ENCODE data around the gene TMEM209.
A peak's percentile ranks its signal among the peaks of the same experiment; 100 is the strongest.
"Not testable (repeated sequence)": the region's sequence is repeated elsewhere in the genome, so short reads cannot be mapped to it uniquely, and the experiment has no call there.

Gene TMEM209

DNA sequence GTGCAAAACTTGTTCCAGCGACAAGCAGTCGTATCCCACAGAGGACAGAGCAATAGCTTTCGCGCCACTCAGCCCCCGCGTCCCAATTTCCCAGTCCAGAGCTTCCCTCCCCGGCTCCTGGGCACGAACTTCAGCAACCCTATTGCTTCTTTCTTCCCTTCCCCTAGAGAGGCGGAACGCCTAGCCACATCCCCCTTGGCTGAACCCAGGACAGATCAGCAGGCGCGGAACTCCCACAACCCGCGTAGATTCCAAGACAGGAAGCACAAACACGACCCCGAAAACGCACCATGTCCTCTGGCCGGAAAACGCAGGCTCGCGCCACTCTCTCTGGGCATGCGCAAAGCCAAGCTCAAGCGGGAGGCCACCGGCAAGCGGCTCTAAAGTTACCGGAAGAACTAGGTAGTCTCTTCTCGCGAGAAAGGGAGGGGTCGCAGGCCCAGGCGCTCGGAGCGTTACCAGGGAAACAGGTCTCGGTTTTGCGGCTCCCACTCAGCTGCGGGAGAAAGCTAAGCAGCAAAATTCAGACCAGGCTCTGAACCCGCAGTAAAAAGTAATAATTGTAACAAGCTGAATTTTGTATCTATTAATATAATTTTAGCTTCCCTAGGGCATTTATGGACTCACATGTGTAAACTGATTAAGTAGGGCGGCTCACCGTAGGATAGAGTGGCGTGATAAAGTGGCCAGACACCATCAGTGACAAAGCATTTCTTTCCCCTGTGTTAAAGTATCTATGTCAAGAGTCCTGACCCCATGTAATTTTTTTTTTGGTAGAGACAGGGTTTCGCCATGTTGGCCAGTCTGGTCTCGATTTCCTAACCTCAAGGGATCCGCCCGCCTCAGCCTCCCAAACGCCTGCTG, at the start of gene TMEM209:
Gene TMEM209 (minus strand): TSS at position 323 of the 864 bp plus-strand sequence. CDS start 31 bp downstream, at position 292.
- peak; percentile 96 for DNase-seq

DNA sequence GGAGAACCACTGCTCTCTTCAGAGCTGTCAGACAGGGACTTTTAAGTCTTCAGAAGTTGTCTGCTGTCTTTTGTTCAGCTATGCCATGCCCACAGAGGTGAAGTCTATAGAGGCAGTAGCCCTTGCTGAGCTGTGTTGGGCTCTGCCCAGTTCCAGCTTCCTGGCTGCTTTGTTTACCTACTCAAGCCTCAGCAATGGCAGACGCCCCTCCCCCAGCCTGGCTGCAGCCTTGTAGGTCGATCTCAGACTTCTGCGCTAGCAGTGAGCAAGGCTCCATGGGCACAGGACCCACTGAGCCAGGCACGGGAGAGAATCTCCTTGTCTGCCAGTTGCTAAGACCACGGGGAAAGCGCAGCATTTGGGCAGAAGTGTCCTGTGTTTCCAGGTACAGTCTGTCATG, 49.3 kb upstream of the TMEM209 start:
- no peak for DNase-seq

DNA sequence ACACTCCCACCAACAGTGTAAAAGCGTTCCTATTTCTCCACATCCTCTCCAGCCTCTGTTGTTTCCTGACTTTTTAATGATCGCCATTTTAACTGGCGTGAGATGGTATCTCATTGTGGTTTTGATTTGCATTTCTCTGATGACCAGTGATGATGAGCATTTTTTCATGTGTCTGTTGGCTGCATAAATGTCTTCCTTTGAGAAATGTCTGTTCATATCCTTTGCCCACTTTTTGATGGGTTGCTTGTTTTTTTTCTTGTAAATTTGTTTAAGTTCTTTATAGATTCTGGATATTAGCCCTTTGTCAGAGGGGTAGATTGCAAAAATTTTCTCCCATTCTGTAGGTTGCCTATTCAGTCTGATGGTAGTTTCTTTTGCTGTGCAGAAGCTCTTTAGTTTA, 44.4 kb upstream of the TMEM209 start:
- DNase-seq, result not testable (repeated sequence)

DNA sequence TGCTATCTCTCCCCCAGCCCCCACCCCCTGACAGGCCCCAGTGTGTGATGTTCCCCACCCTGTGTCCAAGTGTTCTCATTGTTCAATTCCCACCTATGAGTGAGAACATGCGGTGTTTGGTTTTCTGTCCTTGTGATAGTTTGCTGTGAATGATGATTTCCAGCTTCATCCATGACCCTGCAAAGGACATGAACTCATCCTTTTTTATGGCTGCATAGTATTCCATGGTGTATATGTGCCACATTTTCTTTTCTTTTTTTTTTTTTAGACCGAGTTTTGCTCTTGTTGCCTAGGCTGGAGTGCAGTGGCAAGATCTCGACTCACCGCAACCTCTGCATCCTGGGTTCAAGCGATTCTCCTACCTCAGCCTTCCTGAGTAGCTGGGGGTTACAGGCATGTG, 43.6 kb upstream of the TMEM209 start:
- DNase-seq, result not testable (repeated sequence)

DNA sequence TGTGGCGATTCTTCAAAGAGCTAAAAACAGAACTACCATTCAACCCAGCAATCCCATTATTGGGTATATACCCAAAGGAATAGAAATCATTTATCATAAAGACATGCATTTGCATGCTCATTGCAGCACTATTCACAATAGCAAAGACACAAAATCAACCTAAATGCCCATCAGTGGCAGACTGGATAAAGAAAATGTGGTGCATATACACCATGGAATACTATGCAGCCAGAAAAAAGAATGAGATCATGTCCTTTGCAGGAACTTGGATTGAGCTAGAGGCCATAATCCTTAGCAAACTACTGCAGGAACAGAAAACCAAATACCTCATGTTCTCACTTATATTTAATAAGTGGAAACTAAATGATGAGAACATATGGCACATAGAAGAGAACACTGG, 41.3 kb upstream of the TMEM209 start:
- not testable (repeated sequence) for DNase-seq

DNA sequence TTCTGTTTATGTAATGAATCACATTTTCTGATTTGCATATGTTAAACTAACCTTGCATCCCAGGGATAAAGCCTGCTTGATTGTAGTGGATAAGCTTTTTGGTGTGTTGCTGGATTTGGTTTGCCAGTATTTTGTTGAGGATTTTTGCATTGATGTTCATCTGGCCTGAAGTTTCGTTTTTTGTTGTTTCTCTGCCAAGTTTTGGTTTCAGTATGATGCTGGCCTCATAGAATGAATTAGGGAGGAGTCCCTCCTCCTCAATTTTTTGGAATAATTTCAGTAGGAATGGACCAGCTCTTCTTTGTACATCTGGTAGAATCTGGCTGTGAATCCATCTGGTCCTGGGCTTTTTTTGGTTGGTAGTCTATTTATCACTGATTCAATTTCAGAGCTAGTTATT, 38.3 kb upstream of the TMEM209 start:
- not testable (repeated sequence) for DNase-seq

DNA sequence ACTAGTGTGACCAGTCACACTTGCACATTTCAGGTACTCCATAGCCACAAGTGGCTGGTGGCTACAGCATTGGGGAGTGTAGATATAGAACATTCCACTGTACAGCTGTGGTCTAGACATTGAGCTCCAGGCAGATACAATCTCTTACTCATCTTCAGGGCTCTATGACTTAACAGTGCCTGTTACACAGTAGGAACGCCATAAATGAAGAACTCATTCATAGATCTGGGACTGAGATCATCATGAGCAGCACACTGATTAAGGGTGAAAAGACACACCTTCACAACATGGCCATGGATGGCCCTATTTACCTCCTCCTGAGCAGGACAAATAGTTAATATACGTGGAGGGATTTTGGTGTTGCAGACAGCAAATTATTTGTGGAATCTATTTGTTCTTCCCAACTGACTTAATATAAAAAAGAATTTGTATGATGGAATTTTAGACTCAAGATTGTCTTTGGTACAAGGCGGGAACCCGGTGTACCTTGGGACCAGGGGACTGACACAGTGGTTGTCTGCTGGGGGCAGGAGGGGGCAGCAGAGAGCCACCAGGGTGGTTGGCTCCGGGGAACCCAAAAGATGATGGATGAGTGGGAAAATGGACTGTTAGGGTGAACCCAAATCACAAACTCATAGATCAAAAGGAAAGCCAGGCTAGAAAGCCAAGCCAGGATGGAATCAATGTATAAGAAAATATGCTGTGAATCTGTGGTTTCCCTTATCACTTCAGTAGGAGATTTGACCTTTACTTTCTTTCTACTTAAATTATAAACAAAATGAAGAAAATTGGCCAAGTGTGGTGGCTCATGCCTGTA, 37.2 kb upstream of the TMEM209 start:
- peak; percentile 55 for DNase-seq

DNA sequence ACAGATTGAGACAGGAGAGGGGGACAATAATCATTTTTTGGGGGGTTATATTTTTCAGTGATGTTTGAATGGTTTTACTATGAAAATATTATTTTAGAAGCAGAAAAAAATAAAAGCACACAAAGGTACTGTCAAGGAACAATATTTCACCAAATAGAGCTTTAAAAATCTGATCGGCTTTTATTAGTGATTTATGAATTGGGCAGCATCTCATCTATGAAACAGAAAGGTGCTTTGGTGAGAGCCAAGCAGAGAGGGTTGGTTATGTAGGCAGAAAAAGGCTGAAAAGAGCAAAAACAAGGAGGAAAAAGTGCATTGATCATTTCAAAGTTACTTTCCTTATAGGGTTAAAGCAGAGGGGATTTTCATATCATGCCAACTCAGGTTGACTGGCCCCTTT, 35.0 kb upstream of the TMEM209 start:
- no peak for DNase-seq

DNA sequence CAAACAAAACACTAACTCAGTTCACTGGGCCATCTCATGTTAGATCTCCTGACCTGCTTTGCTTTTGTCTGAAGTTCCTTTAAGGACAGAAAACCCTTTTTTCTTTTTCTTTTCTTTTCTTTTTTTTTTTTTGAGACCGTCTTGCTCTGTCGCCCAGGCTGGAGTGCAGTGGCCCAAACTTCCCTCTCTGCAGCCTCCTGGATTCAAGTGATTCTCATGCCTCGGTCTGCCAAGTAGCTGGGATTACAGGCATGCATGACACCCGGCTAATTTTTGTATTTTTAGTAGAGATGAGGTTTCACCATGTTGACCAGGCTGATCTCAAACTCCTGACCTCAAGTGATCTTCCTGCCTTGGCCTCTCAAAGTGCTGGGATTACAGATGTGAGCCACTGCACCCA, 31.2 kb upstream of the TMEM209 start:
- not testable (repeated sequence) for DNase-seq

DNA sequence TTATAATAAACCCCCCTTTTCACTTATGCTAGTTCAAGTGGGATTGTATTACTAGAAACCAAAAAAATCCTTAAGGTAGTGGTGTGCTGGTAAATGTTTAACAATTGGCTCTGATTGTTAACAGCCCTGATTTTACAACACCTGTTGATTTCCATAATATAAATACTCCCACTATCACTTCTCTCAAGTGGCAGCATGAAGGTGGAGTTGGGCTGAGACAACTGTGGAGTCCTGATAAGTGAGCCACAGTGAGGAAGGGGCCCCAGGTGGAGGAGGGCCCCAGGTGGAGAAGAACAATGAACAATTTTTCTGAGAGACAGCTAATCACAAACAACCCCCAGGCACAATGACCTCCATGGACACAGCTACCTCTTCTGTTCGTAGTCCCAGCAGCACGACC, 28.9 kb upstream of the TMEM209 start:
- no peak for DNase-seq

DNA sequence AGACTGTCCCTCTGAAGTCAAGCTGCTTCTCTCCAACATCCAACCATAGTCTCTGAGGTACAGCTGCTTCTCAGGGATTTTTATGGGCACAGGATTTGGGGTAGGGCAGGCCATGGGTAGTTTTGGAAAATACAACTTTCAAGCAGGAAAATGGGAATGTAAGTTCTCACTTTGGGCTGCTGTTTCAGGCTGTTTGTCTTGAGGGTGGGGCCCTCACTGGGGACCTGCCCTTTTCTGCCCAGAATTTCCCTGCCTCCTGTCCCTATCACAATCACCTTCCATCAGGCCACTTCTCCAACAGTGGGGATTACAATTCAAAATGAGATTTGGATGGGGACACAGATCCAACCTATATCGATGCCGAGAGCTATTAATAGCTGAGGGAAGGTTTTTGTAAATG, 27.0 kb upstream of the TMEM209 start:
- DNase-seq, result no peak

DNA sequence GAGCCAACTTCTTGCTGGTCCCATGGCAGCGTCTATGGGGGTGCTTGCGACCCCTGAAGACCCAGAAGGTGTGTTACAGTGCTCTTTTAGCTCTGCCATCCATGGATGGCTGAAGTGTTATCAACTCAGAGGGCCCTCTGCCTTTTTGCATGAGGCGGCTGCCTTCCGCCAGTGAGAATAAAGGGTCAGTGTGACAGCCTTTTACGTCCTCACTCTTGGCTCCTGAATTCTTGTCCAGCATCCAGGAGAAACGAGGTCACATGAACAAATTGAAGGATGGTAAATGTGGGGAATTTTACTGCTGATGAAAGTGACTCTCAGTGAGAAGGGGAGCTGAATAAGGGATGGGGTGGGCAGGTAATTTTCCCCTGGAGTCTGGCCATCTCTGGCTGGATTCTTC, 26.6 kb upstream of the TMEM209 start:
- no peak for DNase-seq

DNA sequence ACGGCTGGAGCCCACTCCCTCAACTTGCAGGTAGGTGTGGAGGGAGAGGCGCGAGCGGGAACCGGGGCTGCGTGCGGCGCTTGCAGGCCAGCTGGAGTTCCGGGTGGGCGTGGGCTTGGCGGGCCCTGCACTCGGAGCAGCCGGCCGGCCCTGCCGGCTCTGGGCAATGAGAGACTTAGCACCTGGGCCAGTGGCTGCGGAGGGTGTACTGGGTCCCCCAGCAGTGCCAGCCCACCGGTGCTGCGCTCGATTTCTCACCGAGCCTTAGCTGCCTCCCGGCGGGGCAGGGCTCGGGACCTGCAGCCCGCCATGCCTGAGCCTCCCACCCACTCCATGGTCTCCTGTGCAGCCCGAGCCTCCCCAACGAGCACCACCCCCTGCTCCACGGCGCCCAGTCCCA, 24.8 kb upstream of the TMEM209 start:
- not testable (repeated sequence) for DNase-seq

DNA sequence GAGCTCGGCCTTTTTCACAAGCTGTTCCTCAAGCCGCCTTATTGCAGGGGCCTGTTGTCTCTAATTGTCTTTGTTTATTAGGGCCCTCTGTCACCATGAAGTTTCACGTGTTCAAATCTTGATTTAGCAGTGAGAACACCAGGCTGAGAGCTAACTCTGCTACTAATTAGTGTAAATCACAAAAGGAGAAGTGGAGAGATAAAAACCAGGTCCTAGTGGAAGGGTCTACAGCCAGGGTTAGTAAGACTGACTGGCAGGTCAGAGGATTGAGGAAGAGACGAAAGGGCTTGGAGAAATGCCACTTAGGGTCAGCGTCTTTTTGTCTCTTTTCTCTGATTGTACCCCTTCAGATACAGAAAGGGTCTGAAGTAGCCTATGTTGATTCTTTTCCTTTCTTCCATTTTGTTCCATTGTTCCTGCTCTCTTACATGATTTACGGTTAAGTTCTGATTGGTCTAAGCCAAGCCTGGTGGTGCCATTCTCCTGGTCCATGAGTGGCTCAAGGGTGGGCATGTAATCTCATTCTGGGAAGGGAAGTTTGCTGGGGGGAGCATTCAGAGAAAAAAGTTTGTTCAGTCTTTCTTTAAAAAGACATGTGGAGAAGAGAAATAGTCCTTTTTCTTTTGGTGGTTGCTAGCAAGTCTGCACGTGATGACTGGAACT, 23.8 kb upstream of the TMEM209 start:
- no peak for DNase-seq

DNA sequence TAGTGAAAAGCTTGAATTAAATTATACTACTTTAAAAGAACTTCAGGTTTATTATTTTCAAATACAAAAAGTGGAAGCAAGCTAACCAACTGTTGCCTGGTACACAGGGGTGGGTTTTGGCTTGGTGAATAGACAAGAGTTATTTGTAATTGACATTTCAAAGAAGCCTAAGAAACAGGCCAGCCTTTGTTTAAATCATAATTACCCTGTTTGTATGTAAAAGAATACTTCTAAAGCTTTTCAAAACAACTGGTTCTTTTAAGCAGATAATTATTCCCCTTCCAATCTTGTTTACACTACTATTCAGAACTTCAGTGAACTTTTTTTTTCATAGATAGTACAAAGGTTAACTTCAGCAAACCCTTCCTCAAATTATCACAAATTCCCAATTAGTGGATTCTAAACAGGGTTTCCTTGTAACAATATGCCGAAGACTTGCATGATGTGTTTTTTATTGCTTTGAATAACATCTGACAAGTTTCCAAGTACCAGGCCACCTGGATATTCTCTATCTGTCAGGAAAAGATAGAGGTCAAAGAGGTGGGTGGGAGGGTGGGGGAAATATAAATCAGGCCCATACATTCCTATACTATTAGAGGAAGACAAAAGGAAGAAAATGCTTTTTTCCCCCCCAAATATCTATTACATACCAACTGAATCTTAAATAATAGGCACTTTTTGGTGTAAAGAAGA, 22.8 kb upstream of the TMEM209 start:
- no peak for DNase-seq

DNA sequence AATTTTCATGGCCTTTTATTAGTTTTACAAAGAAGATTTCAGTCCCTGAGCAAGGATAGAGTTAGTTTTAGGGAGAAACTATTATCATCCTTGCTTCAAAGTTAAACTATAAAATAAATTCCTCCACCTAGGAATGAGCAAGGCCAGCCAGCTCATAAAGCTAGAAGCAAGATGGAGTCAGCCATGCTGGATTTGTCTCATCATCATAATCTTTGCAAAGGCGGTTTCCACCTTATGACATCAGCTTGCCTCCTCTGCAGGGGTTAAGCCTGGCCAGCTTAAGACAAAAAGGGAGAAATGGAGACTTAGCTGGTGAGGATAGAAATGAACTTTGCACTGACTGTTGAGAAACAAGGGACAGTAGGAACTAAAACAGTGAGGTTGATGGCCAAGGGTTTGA, 21.1 kb upstream of the TMEM209 start:
- DNase-seq, result no peak

DNA sequence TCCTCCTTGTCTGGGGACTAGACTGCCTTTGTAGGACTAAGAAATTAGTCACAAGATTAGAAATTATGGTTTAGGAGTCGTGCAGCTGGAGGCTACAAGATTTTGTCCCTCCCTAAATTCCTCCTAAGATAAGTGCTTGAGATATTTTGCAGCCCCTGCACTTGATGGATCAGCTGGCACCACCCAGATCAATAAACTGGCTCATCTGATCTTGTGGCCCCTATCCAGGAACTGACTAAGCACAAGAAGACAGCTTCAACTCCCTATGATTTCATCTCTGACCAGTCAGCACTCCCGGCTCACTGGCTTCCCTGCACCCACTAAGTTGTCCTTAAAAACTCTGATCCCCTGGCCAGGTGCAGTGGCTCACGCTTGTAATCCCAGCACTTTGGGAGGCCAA, 19.7 kb upstream of the TMEM209 start:
- DNase-seq, result not testable (repeated sequence)

DNA sequence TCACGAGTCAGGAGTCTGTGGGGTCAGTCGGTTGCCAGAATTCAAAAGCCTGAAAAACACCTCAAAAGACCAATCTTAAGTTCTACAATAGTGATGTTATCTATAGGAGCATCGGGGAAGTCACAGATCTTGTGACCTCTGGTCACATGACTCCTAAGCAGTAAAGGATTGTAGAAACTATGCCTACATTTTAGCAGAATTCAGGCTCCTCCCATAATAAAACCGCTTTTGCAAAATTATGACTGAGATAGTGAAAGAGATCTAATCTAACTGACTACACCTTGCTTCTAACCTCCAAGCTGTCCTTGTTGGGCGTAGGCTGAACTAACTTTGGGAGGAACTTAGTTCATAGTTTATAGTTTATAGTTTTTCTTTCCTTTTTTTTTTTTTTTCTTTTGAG, 19.0 kb upstream of the TMEM209 start:
- no peak for DNase-seq

DNA sequence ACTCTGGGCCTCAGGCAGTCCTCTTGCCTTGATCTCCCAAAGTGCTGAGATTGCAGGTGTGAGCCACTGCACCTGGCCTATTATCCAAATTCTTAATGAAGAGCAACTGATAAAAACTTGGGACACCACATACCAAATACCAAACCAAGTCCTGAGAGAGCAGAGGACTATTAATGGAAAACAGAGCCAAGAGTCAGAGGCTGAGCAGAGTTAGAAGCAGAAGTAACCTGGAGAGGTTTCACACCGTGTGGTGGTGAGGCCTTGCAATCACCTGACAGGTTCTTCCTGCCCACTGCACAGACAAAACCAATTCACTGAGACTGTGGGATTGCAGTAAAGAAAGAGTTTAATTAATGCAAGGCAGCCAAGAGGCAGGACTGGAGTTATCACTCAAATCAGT, 18.4 kb upstream of the TMEM209 start:
- no peak for DNase-seq

DNA sequence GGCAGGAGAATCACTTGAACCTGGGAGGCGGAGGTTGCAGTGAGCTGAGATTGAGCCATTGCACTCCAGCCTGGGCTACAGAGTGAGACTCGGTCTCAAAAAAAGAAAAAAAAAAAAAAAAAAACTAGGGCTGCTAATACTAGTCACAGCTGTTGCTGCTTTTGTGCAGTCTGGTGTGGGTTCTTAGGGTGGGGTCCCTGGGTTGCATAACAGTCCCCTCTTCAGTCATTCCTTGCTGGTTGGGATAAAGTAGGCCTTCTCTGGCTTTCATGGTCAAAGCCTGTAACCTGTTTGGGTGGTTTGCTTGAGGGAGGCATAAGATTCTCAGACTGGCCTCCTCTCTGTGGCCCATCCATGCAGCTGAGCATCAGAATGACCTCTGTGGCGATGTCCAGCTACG, 16.5 kb upstream of the TMEM209 start:
- DNase-seq, result no peak

DNA sequence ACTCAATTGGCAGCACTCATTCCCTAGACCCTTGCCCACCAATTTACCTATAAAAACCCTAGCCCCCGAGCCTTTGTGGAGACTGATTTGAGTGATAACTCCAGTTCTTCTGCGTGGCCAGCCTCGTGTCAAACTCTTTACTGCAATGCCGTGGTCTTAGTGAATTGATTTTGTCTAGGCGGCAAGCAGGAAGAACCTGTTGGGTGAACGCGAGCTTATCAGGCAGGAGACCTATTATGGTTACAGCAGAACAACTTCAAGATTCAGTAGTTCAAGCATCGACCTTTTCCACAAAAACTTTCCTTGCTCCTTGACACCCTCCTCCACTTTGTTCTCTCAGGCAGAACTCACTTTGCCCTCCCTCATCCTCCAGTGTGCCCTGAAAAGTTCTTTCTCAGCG, 14.7 kb upstream of the TMEM209 start:
- no peak for DNase-seq

DNA sequence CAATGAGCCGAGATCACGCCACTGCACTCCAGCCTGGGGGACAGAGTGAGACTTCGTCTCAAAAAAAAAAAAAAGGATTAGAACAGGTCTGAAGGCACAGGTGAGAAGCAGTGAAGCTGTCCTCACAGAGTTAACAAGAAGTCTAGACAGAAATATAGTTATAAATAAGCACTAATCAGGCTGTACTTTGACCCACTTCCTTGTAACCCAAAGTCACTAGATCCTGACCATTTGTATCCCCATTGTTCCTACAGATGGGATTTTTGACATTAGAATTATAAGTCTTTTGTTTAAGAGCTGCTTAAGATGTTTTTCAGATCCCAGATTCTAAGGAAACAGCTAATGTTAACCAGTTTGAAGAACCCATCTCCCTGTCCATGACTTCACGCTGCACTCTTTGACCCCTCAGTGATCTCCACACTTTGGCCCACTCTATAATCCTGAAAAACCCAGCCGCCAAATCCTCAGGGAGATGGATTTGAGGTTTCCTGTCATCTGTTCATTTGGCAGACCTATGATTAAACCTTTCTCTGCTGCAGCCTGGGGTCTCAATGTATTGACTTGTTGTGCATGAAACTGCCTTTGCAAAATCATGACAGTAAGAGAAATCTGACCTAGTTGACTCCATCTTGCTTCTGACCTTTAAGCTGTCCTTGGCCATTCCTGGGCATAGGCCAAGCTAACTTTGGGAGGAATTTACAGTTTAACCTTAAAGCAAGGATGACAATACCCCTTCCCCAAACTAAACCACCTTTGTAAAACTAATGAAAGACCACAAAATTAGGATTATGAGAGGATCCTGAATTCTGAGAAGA, 13.8 kb upstream of the TMEM209 start:
- DNase-seq, result no peak
